Neural cell (in vitro differentiated cells): ENCODE data around the gene HMCN2. TPM values are rescaled to one million over a fixed set of nuclear protein-coding genes. Genes with fewer than 3 reads are reported as not detected.

Source experiments
- H2AFZ ChIP-seq: fragments of 200-600, 300-800 bp; sonication (generic), shearing (Covaris generic); 2 replicates; pipeline ENCODE4 v1.6.0; 2014; ENCODE audit warnings: low read depth, mild to moderate bottlenecking, antibody characterized with exemption, low read length, moderate library complexity
- H3F3A ChIP-seq: fragments of 200-600 bp; shearing (Covaris generic); 2 replicates; pipeline ENCODE4 v1.6.1; 2016; ENCODE audit warnings: mild to moderate bottlenecking, moderate library complexity, mixed read lengths, antibody characterized with exemption, low read length; ENCODE audit not compliant: insufficient read depth, poor library complexity, severe bottlenecking
- H3K27ac ChIP-seq: fragments of 200-600, 300-800 bp; sonication (generic), shearing (Covaris generic); 2 replicates; pipeline ENCODE4 v1.5.1; 2014; ENCODE audit warnings: mild to moderate bottlenecking, low read length, moderate library complexity
- H3K27me3 ChIP-seq: fragments of 300-800, 200-600 bp; sonication (generic), shearing (Covaris generic); 2 replicates; pipeline ENCODE4 v1.6.0; 2014; ENCODE audit warnings: mild to moderate bottlenecking, low read depth, low read length, moderate library complexity; ENCODE audit not compliant: insufficient read depth
- H3K36me3 ChIP-seq: fragments of 300-800, 200-600 bp; sonication (generic), shearing (Covaris generic); 2 replicates; pipeline ENCODE4 v1.5.1; 2014; ENCODE audit warnings: mild to moderate bottlenecking, antibody characterized with exemption, low read length, moderate library complexity; ENCODE audit not compliant: insufficient read depth
- H3K4me2 ChIP-seq: fragments of 300-800, 200-600 bp; sonication (generic), shearing (Covaris generic); 2 replicates; pipeline ENCODE4 v1.6.0; 2014; ENCODE audit warnings: mild to moderate bottlenecking, low read length
- H3K4me3 ChIP-seq: fragments of 300-800, 200-600 bp; sonication (generic), shearing (Covaris generic); 2 replicates; pipeline ENCODE4 v1.5.1; 2014; ENCODE audit warnings: mild to moderate bottlenecking, low read length, moderate library complexity
- H3K79me2 ChIP-seq: fragments of 200-600 bp; shearing (Covaris generic); replicated peaks from 2 replicates; pipeline ENCODE4 v1.6.0; 2014; ENCODE audit warnings: mild to moderate bottlenecking, low read length, moderate library complexity; ENCODE audit not compliant: insufficient read depth
- H3K9ac ChIP-seq: fragments of 300-800, 200-600 bp; sonication (generic), shearing (Covaris generic); 2 replicates; pipeline ENCODE4 v1.6.1; 2016; ENCODE audit warnings: mild to moderate bottlenecking, low read length, mixed read lengths
- H3K9me2 ChIP-seq: fragments of 200-600 bp; shearing (Covaris generic); 2 replicates; pipeline ENCODE4 v1.6.1; 2016; ENCODE audit warnings: mild to moderate bottlenecking, low read length, mixed read lengths; ENCODE audit not compliant: insufficient read depth
- H3K9me3 ChIP-seq: fragments of 200-600, 300-800 bp; sonication (generic), shearing (Covaris generic); 2 replicates; pipeline ENCODE4 v1.6.1; 2016; ENCODE audit warnings: mild to moderate bottlenecking, mixed run types, low read length, moderate library complexity, mixed read lengths
- H4K20me1 ChIP-seq: fragments of 200-600 bp; shearing (Covaris generic); 2 replicates; pipeline ENCODE4 v1.6.1; 2016; ENCODE audit warnings: mild to moderate bottlenecking, mixed run types; ENCODE audit not compliant: insufficient read depth
- EP300 ChIP-seq: fragments of 450-650 bp; conservative IDR thresholded peaks from 2 replicates; pipeline ENCODE4 v1.6.1; 2014; ENCODE audit warnings: antibody characterized with exemption, mild to moderate bottlenecking, moderate library complexity; ENCODE audit not compliant: poor library complexity, severe bottlenecking
- EZH2 ChIP-seq: fragments of 200-600, 300-800 bp; shearing (Covaris generic), sonication (generic); IDR thresholded peaks from 2 replicates; pipeline ENCODE4 v1.6.1; 2014; ENCODE audit warnings: antibody characterized with exemption, low read length, borderline replicate concordance, mild to moderate bottlenecking; ENCODE audit not compliant: insufficient read depth, poor library complexity, severe bottlenecking
- MXI1 ChIP-seq: fragments of 450-650 bp; conservative IDR thresholded peaks from 2 replicates; pipeline ENCODE4 v1.6.1; 2014; ENCODE audit warnings: antibody characterized with exemption, mild to moderate bottlenecking; ENCODE audit not compliant: poor library complexity, severe bottlenecking
- POLR2AphosphoS5 ChIP-seq: IDR thresholded peaks from 2 replicates; pipeline ENCODE4 v1.6.1; 2012
- RAD21 ChIP-seq: fragments of 450-650 bp; conservative IDR thresholded peaks from 2 replicates; pipeline ENCODE4 v1.6.1; 2014; ENCODE audit warnings: antibody characterized with exemption, mild to moderate bottlenecking, moderate library complexity
- SMC3 ChIP-seq: fragments of 450-650 bp; conservative IDR thresholded peaks from 2 replicates; pipeline ENCODE4 v1.6.1; 2014; ENCODE audit warnings: antibody characterized with exemption, mild to moderate bottlenecking, moderate library complexity; ENCODE audit not compliant: poor library complexity
- TAF1 ChIP-seq: IDR thresholded peaks from 2 replicates; pipeline ENCODE4 v1.6.1; 2012; ENCODE audit warnings: low read depth
- polyA plus RNA-seq: library from polyadenylated mRNA; depleted of rRNA; stranded (reverse); fragments of >200 nt; gene quantifications from 2 replicates; pipeline ENCODE4 v1.2.3, GENCODE V29; 2014
- TF ChIP-seq, protein P1 (sequence below): fragments of 450-650 bp; IDR thresholded peaks from 2 replicates; pipeline ENCODE4 v1.5.1; 2014; ENCODE audit warnings: antibody characterized with exemption, mild to moderate bottlenecking, moderate library complexity; ENCODE audit not compliant: poor library complexity, severe bottlenecking
- TF ChIP-seq, protein P2 (sequence below): IDR thresholded peaks from 2 replicates; pipeline ENCODE4 v1.6.1; 2012; ENCODE audit warnings: borderline replicate concordance

Gene HMCN2
- polyA plus RNA-seq, 1 donor from 2014 or later = 1.7 TPM

DNA sequence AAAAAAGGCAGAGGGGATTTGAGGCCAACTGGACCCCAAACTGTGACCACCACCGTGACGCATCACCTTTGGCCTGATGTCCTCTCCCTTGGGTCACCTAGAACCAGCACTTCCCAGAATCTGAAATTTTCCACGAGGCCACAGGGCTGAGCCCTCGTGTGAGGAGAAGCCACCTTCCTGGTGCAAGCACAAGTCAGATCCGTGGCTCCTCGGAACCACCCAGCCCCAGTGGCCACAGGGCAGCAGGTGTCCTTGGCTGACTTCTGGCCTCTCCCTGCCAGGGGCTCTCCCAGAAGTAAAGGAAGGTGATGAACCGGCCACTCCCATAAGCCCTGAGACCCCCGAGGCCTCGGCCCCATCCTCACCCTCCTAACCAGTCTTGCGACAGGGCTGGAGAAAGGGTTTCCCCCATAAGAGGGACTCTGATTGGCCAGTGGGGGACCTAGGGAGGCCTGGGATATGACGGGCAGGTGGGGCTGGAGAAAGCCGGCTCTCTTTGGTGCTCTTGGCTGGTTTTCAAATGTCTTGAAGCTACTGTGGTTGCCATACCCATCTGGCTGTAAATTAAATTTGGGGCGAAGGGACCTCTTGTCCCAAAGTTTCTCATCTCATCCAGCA lies 20.9 kb upstream of the HMCN2 start:
- Histone ChIP-seq H3F3A (no peaks in the 10 kb centered on the region), H3K9ac (no peak overlapping the region), H2AFZ (no peak overlapping the region), H3K79me2 (no peaks in the 10 kb centered on the region), H3K9me3 (no peaks in the 10 kb centered on the region), H3K4me3 (no peak overlapping the region), H3K27me3 (no peaks in the 10 kb centered on the region), H3K9me2 (no peaks in the 10 kb centered on the region), H3K4me2 (no peak overlapping the region), H4K20me1 (no peaks in the 10 kb centered on the region), H3K36me3 (no peaks in the 10 kb centered on the region), H3K27ac (no peak overlapping the region)
- TF ChIP-seq MXI1 (no peak), EZH2 (no peak)
- TF ChIP-seq, protein P1, sequence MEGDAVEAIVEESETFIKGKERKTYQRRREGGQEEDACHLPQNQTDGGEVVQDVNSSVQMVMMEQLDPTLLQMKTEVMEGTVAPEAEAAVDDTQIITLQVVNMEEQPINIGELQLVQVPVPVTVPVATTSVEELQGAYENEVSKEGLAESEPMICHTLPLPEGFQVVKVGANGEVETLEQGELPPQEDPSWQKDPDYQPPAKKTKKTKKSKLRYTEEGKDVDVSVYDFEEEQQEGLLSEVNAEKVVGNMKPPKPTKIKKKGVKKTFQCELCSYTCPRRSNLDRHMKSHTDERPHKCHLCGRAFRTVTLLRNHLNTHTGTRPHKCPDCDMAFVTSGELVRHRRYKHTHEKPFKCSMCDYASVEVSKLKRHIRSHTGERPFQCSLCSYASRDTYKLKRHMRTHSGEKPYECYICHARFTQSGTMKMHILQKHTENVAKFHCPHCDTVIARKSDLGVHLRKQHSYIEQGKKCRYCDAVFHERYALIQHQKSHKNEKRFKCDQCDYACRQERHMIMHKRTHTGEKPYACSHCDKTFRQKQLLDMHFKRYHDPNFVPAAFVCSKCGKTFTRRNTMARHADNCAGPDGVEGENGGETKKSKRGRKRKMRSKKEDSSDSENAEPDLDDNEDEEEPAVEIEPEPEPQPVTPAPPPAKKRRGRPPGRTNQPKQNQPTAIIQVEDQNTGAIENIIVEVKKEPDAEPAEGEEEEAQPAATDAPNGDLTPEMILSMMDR = no peak

DNA sequence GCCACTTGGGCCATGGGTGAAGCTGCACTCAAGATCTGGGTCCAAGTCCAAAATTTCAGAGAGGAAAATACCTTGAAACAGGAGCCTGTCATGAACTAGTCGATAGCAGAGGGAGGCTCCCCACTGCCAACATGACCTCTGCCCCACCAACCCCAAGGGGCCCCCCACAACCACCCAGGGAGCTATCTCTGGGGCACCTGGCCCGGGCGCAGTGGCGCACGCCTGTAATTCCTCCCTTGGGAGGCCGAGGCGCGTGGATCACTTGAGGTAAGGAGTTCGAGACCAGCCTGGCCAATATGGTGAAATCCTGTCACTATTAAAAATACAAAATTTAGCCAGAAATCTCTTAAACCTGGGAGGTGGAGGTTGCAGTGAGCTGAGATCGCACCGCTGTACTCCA lies 20.1 kb upstream of the HMCN2 start:
- Histone ChIP-seq H3K9ac (no peak overlapping the region), H3K9me2 (no peaks in the 10 kb centered on the region), H3K4me2 (no peak overlapping the region), H3K79me2 (no peaks in the 10 kb centered on the region), H3K27ac (no peak overlapping the region), H3F3A (no peaks in the 10 kb centered on the region), H3K36me3 (no peaks in the 10 kb centered on the region), H4K20me1 (no peaks in the 10 kb centered on the region), H3K4me3 (no peak overlapping the region), H3K27me3 (no peaks in the 10 kb centered on the region), H3K9me3 (no peaks in the 10 kb centered on the region), H2AFZ (no peak overlapping the region)
- TF ChIP-seq TAF1 (no peak), POLR2AphosphoS5 (no peak), EZH2 (no peak), SMC3 (no peak), RAD21 (no peak), MXI1 (no peak), EP300 (no peak)
- TF ChIP-seq, protein P1 = no peak
- TF ChIP-seq, protein P2, sequence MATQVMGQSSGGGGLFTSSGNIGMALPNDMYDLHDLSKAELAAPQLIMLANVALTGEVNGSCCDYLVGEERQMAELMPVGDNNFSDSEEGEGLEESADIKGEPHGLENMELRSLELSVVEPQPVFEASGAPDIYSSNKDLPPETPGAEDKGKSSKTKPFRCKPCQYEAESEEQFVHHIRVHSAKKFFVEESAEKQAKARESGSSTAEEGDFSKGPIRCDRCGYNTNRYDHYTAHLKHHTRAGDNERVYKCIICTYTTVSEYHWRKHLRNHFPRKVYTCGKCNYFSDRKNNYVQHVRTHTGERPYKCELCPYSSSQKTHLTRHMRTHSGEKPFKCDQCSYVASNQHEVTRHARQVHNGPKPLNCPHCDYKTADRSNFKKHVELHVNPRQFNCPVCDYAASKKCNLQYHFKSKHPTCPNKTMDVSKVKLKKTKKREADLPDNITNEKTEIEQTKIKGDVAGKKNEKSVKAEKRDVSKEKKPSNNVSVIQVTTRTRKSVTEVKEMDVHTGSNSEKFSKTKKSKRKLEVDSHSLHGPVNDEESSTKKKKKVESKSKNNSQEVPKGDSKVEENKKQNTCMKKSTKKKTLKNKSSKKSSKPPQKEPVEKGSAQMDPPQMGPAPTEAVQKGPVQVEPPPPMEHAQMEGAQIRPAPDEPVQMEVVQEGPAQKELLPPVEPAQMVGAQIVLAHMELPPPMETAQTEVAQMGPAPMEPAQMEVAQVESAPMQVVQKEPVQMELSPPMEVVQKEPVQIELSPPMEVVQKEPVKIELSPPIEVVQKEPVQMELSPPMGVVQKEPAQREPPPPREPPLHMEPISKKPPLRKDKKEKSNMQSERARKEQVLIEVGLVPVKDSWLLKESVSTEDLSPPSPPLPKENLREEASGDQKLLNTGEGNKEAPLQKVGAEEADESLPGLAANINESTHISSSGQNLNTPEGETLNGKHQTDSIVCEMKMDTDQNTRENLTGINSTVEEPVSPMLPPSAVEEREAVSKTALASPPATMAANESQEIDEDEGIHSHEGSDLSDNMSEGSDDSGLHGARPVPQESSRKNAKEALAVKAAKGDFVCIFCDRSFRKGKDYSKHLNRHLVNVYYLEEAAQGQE = no peak
